ENCODE results near the gene RNF145.
"Not testable (repeated sequence)": the region's sequence is repeated elsewhere in the genome, so short reads cannot be mapped to it uniquely, and the experiment has no call there.

The RNF145 gene

GRCh38 chr5:159170021-159170420 lies 39.3 kb downstream of the RNF145 start:
- TF ChIP-seq POLR2A (IDR thresholded peaks at IDR 0.05; ENCODE audit: low read length) = no peak
- TF ChIP-seq GATA1 (IDR thresholded peaks at IDR 0.05; ENCODE audit: low read depth, low read length) = no peak
- DNase-seq = no peak

GRCh38 chr5:159166416-159166815 lies 42.9 kb downstream of the RNF145 start:
- no peak for DNase-seq
- TF ChIP-seq GATA1 (IDR thresholded peaks at IDR 0.05; ENCODE audit: low read depth, low read length) = no peak
- TF ChIP-seq POLR2A (IDR thresholded peaks at IDR 0.05; ENCODE audit: low read length) = no peak

- no peak for DNase-seq
- TF ChIP-seq POLR2A (IDR thresholded peaks at IDR 0.05; ENCODE audit: low read length) (no peak), GATA1 (IDR thresholded peaks at IDR 0.05; ENCODE audit: low read depth, low read length) (no peak)
Measured at GRCh38 chr5:159163701-159164046, 45.7 kb downstream of the RNF145 start.

GRCh38 chr5:159163027-159163700 lies 46.2 kb downstream of the RNF145 start:
- DNase-seq = no peak

GRCh38 chr5:159161361-159162214 lies 47.8 kb downstream of the RNF145 start:
- no peak for DNase-seq
- TF ChIP-seq POLR2A (IDR thresholded peaks at IDR 0.05; ENCODE audit: low read length) (no peak), GATA1 (IDR thresholded peaks at IDR 0.05; ENCODE audit: low read depth, low read length) (no peak)

More at GRCh38 chr5:159163027-159163700, 46.2 kb downstream of the RNF145 start:
- TF ChIP-seq GATA1 (IDR thresholded peaks at IDR 0.05; ENCODE audit: low read depth, low read length) (no peak), POLR2A (IDR thresholded peaks at IDR 0.05; ENCODE audit: low read length) (no peak)

GRCh38 chr5:159158553-159159091 lies 50.7 kb downstream of the RNF145 start:
- DNase-seq = not testable (repeated sequence)

GRCh38 chr5:159157552-159157951 lies 51.8 kb downstream of the RNF145 start:
- no peak for DNase-seq
- TF ChIP-seq GATA1 (IDR thresholded peaks at IDR 0.05; ENCODE audit: low read depth, low read length) (no peak), POLR2A (IDR thresholded peaks at IDR 0.05; ENCODE audit: low read length) (no peak)

- DNase-seq = peak; percentile 71 to 86
Measured at GRCh38 chr5:159156426-159157238, 52.7 kb downstream of the RNF145 start.

GRCh38 chr5:159155960-159156359 lies 53.4 kb downstream of the RNF145 start:
- DNase-seq = no peak
- TF ChIP-seq GATA1 (IDR thresholded peaks at IDR 0.05; ENCODE audit: low read depth, low read length) = no peak
- no peak for TF ChIP-seq POLR2A (IDR thresholded peaks at IDR 0.05; ENCODE audit: low read length)

More at GRCh38 chr5:159156426-159157238, 52.7 kb downstream of the RNF145 start:
- TF ChIP-seq POLR2A (IDR thresholded peaks at IDR 0.05; ENCODE audit: low read length) (no peak), GATA1 (IDR thresholded peaks at IDR 0.05; ENCODE audit: low read depth, low read length) (no peak)

GRCh38 chr5:159152876-159153275 lies 56.5 kb downstream of the RNF145 start:
- DNase-seq = no peak
- TF ChIP-seq POLR2A (IDR thresholded peaks at IDR 0.05; ENCODE audit: low read length) (no peak), GATA1 (IDR thresholded peaks at IDR 0.05; ENCODE audit: low read depth, low read length) (no peak)

GRCh38 chr5:159149085-159149484 lies 60.3 kb downstream of the RNF145 start:
- no peak for TF ChIP-seq POLR2A (IDR thresholded peaks at IDR 0.05; ENCODE audit: low read length)
- no peak for TF ChIP-seq GATA1 (IDR thresholded peaks at IDR 0.05; ENCODE audit: low read depth, low read length)
- no peak for DNase-seq

- DNase-seq = no peak
- TF ChIP-seq GATA1 (IDR thresholded peaks at IDR 0.05; ENCODE audit: low read depth, low read length) = no peak
- TF ChIP-seq POLR2A (IDR thresholded peaks at IDR 0.05; ENCODE audit: low read length) = no peak
Measured at GRCh38 chr5:159147976-159148375, 61.4 kb downstream of the RNF145 start.

- no peak for TF ChIP-seq POLR2A (IDR thresholded peaks at IDR 0.05; ENCODE audit: low read length)
- TF ChIP-seq GATA1 (IDR thresholded peaks at IDR 0.05; ENCODE audit: low read depth, low read length) = no peak
Measured at GRCh38 chr5:159146839-159147238, 62.5 kb downstream of the RNF145 start.

GRCh38 chr5:159145160-159145559 lies 64.2 kb downstream of the RNF145 start:
- DNase-seq = not testable (repeated sequence)

More at GRCh38 chr5:159146839-159147238, 62.5 kb downstream of the RNF145 start:
- no peak for DNase-seq
